GM19043 (cell line): ENCODE results near the gene GRK3.
A peak's percentile ranks its signal among the peaks of the same experiment; 100 is the strongest.
"Not testable (repeated sequence)": the region's sequence is repeated elsewhere in the genome, so short reads cannot be mapped to it uniquely, and the experiment has no call there.

Source experiments
- ATAC-seq: cut with Tn5 transposase; IDR thresholded peaks from one replicate; pipeline ENCODE4 v1.9.1; 2021; ENCODE audit warnings: low read depth; ENCODE audit not compliant: unreplicated experiment

Gene GRK3

GRCh38 chr22:25564320-25564978, at the start of gene GRK3:
Gene GRK3, plus strand, starts transcription at chr22:25564675. Its CDS starts 366 bp downstream, at chr22:25565041.
- peak; percentile 37 for ATAC-seq

- no peak for ATAC-seq
Observed at GRCh38 chr22:25518000-25518663, 46.3 kb upstream of the GRK3 start.

GRCh38 chr22:25525376-25525775, 39.1 kb upstream of the GRK3 start:
- ATAC-seq, result no peak

GRCh38 chr22:25525804-25526584, 38.5 kb upstream of the GRK3 start:
- not testable (repeated sequence) for ATAC-seq

GRCh38 chr22:25527016-25527415, 37.5 kb upstream of the GRK3 start:
- ATAC-seq, result not testable (repeated sequence)

GRCh38 chr22:25528068-25528467, 36.4 kb upstream of the GRK3 start:
- ATAC-seq, result not testable (repeated sequence)

- ATAC-seq, result not testable (repeated sequence)
Observed at GRCh38 chr22:25529059-25529458, 35.4 kb upstream of the GRK3 start.

GRCh38 chr22:25529541-25530137, 34.8 kb upstream of the GRK3 start:
- ATAC-seq, result not testable (repeated sequence)

- not testable (repeated sequence) for ATAC-seq
Observed at GRCh38 chr22:25531677-25532076, 32.8 kb upstream of the GRK3 start.

GRCh38 chr22:25534724-25535123, 29.8 kb upstream of the GRK3 start:
- ATAC-seq, result no peak

- ATAC-seq, result no peak
Observed at GRCh38 chr22:25536589-25536988, 27.9 kb upstream of the GRK3 start.

GRCh38 chr22:25540166-25540907, 24.1 kb upstream of the GRK3 start:
- ATAC-seq, result no peak

GRCh38 chr22:25540908-25541660, 23.4 kb upstream of the GRK3 start:
- no peak for ATAC-seq

- ATAC-seq, result no peak
Observed at GRCh38 chr22:25542191-25542590, 22.3 kb upstream of the GRK3 start.

GRCh38 chr22:25542720-25543402, 21.6 kb upstream of the GRK3 start:
- no peak for ATAC-seq

GRCh38 chr22:25545146-25545545, 19.3 kb upstream of the GRK3 start:
- ATAC-seq, result no peak

- ATAC-seq, result no peak
Observed at GRCh38 chr22:25545672-25546071, 18.8 kb upstream of the GRK3 start.

- ATAC-seq, result no peak
Observed at GRCh38 chr22:25546242-25546641, 18.2 kb upstream of the GRK3 start.

GRCh38 chr22:25546751-25547150, 17.7 kb upstream of the GRK3 start:
- ATAC-seq, result no peak
